Stimulated activated memory B cell treated with anti-CD40 and anti-IgM and Interleukin-4, amounts not matched to agents 10 μg/mL and 1 μg/mL and 100 μg/mL, for 72 hours (primary cell): Measurements from ENCODE around the gene C2CD4C.
"Not testable (repeated sequence)": the region's sequence is repeated elsewhere in the genome, so short reads cannot be mapped to it uniquely, and the experiment has no call there.

Source experiments
- ATAC-seq: fragments of 150-1000 bp; cut with Tn5 transposase; 2 replicates; pipeline ENCODE4 v1.10.0; 2021
- H3K27ac Mint-ChIP-seq: one replicate; pipeline ENCODE4 v1.8.0; 2022; ENCODE audit warnings: mild to moderate bottlenecking, mixed read lengths
- H3K27me3 Mint-ChIP-seq: one replicate; pipeline ENCODE4 v1.8.0; 2022; ENCODE audit warnings: mixed read lengths
- H3K36me3 Mint-ChIP-seq: one replicate; pipeline ENCODE4 v1.8.0; 2022; ENCODE audit warnings: mixed read lengths
- H3K4me1 Mint-ChIP-seq: one replicate; pipeline ENCODE4 v1.8.0; 2022; ENCODE audit warnings: mixed read lengths
- H3K4me3 Mint-ChIP-seq: one replicate; pipeline ENCODE4 v1.8.0; 2022; ENCODE audit warnings: mild to moderate bottlenecking, moderate library complexity, mixed read lengths
- H3K9me3 Mint-ChIP-seq: one replicate; pipeline ENCODE4 v1.8.0; 2022; ENCODE audit warnings: mixed read lengths

Gene C2CD4C

GRCh38 chr19:443005-443404, 34.1 kb upstream of the C2CD4C start:
- H3K4me3 Mint-ChIP-seq, result no peak overlapping the region
- peaks cover 31% of the 10 kb centered on the region for H3K27me3 Mint-ChIP-seq
- ATAC-seq, result no peak
- H3K27ac Mint-ChIP-seq, result no peak overlapping the region
- peaks cover 6% of the 10 kb centered on the region for H3K36me3 Mint-ChIP-seq
- no peaks in the 10 kb centered on the region for H3K4me1 Mint-ChIP-seq
- peaks cover 17% of the 10 kb centered on the region for H3K9me3 Mint-ChIP-seq

DNA sequence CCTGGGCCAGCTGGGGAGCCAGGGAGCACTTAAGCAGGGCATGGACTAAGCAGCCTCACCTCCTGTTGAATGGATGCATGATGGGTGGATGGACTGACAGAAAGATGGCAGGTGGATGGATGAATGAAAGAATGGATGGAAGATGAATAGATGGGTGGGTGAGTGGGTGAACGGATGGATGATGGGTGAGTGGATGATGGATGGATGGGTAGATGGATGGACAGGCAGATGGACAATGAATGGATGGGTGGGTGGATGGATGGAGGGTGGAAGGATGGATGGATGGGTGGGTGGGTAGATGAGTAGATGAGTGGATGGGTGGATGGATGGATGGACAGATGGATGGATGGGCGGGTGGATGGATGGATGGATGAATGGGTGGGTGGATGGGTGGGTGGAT, 33.1 kb upstream of the C2CD4C start:
- peaks cover 40% of the 10 kb centered on the region for H3K27me3 Mint-ChIP-seq
- peaks cover 5% of the 10 kb centered on the region for H3K4me1 Mint-ChIP-seq
- peaks cover 6% of the 10 kb centered on the region for H3K36me3 Mint-ChIP-seq
- peaks cover 17% of the 10 kb centered on the region for H3K9me3 Mint-ChIP-seq
- no peak overlapping the region for H3K27ac Mint-ChIP-seq
- no peak overlapping the region for H3K4me3 Mint-ChIP-seq
- ATAC-seq, result no peak

DNA sequence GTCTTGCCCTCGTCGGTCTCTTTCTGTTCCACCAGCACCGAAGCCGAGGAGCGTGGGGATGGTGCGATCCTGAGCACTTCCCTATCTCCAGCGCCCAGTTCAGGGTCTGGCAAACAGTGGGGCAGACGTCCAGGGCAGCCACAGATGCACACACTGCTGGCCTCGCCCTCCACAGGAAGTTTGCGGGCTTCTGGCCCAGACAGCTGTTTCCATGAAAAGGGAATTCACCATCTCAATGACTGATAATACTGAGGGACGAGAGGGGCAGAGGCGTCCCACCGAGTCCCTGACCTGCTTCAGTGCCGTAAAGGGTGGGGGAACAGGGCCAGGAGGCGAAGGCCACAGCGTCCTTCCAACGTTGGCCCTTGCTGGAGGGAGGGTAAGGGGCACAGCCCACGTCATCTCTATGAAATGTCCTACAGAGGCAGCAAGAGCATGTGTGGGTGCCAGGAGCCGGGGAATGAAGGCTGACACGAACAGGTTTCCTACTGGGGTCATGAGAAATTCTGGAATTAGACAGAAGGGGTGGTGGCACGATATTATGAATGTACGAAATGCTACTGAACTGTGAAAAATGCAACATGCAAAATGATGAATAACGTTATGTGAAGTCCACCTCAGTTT, 32.4 kb upstream of the C2CD4C start:
- Mint-ChIP-seq H3K36me3 (peaks cover 6% of the 10 kb centered on the region), H3K4me3 (no peak overlapping the region), H3K27me3 (peaks cover 42% of the 10 kb centered on the region), H3K27ac (no peak overlapping the region), H3K4me1 (peaks cover 7% of the 10 kb centered on the region), H3K9me3 (peaks cover 17% of the 10 kb centered on the region)
- ATAC-seq, result no peak

DNA sequence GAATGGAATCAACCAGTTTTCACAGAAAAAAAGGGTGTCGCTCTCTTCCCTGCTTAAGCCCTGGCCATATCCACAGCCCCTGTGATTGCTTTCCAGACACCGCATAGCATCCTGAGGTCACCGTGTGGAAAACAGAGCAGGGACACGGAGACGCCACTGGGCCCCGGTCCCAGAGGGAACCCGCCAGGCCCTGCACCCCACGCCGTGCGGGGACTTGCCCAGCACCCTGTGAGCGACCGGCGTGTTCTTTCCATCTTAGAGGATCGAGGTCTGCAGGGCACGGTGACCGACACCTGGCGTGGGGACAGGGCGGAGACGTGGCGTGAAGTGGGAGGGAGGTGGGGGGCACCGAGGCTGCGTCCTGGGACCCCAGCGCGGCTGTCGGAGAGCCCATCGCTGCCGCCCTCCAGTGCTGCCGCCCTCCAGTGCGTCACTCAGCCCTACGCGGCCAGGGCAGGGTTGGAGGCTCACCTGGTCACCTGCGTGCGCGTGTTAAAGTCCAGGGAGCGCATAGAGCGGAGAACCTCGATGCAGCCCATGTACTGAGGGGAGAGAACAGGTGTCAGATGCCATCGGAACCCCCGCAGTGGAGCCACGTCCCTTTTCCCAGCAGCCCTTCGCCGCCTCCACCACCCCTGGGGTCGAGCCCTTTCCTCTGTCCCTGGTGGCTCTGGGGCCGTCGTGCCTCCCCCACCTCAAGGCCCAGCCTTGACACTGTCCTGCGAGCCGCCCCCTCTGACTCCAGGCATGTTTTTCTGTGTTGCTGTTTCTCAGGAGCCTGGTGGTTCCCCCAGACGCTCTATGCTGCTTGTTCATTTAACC, 31.7 kb upstream of the C2CD4C start:
- ATAC-seq, result no peak
- Mint-ChIP-seq H3K9me3 (peaks cover 17% of the 10 kb centered on the region), H3K27me3 (peaks cover 42% of the 10 kb centered on the region), H3K4me1 (peaks cover 7% of the 10 kb centered on the region), H3K27ac (no peak overlapping the region), H3K4me3 (no peak overlapping the region), H3K36me3 (peaks cover 6% of the 10 kb centered on the region)

- peaks cover 42% of the 10 kb centered on the region for H3K27me3 Mint-ChIP-seq
These were observed 30.4 kb upstream of the C2CD4C start for GRCh38 chr19:439167-439900.

GRCh38 chr19:438416-438958, 29.5 kb upstream of the C2CD4C start:
- Mint-ChIP-seq H3K27ac (no peak overlapping the region), H3K4me3 (no peak overlapping the region), H3K9me3 (peaks cover 12% of the 10 kb centered on the region), H3K36me3 (peaks cover 6% of the 10 kb centered on the region), H3K4me1 (peaks cover 7% of the 10 kb centered on the region), H3K27me3 (peaks cover 42% of the 10 kb centered on the region)
- ATAC-seq, result no peak

More at GRCh38 chr19:439167-439900, 30.4 kb upstream of the C2CD4C start:
- Mint-ChIP-seq H3K4me1 (peaks cover 7% of the 10 kb centered on the region), H3K27ac (no peak overlapping the region), H3K9me3 (peaks cover 17% of the 10 kb centered on the region), H3K4me3 (no peak overlapping the region), H3K36me3 (peaks cover 6% of the 10 kb centered on the region)
- no peak for ATAC-seq

GRCh38 chr19:437041-437440, 28.1 kb upstream of the C2CD4C start:
- no peak overlapping the region for H3K27ac Mint-ChIP-seq
- peaks cover 3% of the 10 kb centered on the region for H3K9me3 Mint-ChIP-seq
- no peak overlapping the region for H3K4me3 Mint-ChIP-seq
- H3K4me1 Mint-ChIP-seq, result peaks cover 7% of the 10 kb centered on the region
- peaks cover 38% of the 10 kb centered on the region for H3K27me3 Mint-ChIP-seq
- ATAC-seq, result no peak
- H3K36me3 Mint-ChIP-seq, result peaks cover 3% of the 10 kb centered on the region

DNA sequence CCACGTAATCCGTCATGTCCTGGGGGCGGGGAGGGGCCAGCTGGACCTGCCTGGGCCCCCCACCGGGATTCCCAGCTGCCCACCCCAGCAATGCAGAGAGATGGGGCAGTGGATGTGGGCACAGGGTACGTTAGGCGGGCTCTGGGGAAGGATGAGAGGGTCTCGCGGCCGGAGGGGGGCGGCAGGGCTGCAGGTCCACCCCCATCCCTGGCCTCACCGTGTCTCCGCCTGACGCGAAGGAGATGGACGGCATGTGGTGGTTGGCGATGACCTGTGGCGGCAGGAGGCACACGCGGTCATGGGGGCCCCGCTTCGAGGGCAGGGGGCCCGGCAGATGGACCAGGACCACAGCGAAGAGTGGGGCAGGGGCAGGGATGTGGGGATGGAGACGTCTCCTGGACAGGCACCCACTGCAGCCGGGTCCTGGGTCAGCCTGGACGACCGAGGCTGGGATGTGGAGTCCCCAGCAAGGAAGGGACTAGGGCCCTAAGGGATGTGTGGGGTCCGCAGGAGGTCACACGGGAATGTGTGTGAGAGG, 27.5 kb upstream of the C2CD4C start:
- H3K36me3 Mint-ChIP-seq, result no peaks in the 10 kb centered on the region
- H3K27me3 Mint-ChIP-seq, result peaks cover 32% of the 10 kb centered on the region
- H3K4me3 Mint-ChIP-seq, result no peak overlapping the region
- H3K4me1 Mint-ChIP-seq, result peaks cover 7% of the 10 kb centered on the region
- H3K27ac Mint-ChIP-seq, result no peak overlapping the region
- ATAC-seq, result no peak
- H3K9me3 Mint-ChIP-seq, result no peaks in the 10 kb centered on the region

DNA sequence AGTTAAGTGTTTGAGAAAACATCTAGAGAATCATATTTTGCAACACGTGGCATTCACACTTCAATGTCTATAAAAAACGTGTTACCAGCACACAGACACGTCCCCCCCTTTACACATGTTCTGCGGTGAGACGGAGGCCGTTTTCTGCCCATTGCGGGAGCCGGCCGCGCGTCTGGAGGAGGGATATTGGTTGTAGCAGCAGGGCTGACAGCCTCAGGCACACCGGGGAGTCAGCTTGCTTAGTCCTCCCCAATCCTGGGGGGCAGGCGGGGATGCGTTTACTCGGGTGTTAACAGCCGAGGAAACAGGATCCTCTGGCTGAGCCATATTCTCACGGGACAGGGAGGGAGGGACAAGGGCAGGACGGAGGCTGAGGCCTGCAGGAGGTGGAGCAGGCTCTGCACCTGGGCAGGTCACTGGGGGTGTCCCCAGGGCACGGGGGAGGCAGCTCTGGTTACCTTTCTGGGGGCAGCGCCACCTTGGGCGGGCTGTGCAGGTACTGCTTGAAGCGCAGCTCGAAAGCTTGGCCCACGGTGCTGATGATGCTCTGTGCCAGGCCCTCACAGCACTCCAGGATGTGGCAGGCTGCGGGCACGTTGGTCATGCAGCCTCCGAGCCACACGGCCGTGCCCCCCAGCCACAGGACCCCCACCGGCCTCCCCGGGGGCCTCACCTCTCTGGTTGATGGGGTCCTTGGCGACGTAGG, 26.9 kb upstream of the C2CD4C start:
- no peak for ATAC-seq
- Mint-ChIP-seq H3K27me3 (peaks cover 26% of the 10 kb centered on the region), H3K4me1 (peaks cover 7% of the 10 kb centered on the region), H3K36me3 (no peaks in the 10 kb centered on the region), H3K4me3 (no peak overlapping the region), H3K27ac (no peak overlapping the region), H3K9me3 (peaks cover 3% of the 10 kb centered on the region)

- H3K4me3 Mint-ChIP-seq, result no peak overlapping the region
- no peaks in the 10 kb centered on the region for H3K36me3 Mint-ChIP-seq
- H3K27ac Mint-ChIP-seq, result no peak overlapping the region
- H3K9me3 Mint-ChIP-seq, result peaks cover 4% of the 10 kb centered on the region
- peaks cover 7% of the 10 kb centered on the region for H3K4me1 Mint-ChIP-seq
- peaks cover 19% of the 10 kb centered on the region for H3K27me3 Mint-ChIP-seq
- ATAC-seq, result no peak
These were observed 26.2 kb upstream of the C2CD4C start for GRCh38 chr19:435056-435706.

- H3K36me3 Mint-ChIP-seq, result no peaks in the 10 kb centered on the region
- ATAC-seq, result no peak
- no peak overlapping the region for H3K27ac Mint-ChIP-seq
- peaks cover 13% of the 10 kb centered on the region for H3K27me3 Mint-ChIP-seq
- H3K4me1 Mint-ChIP-seq, result peaks cover 7% of the 10 kb centered on the region
- H3K4me3 Mint-ChIP-seq, result no peak overlapping the region
- H3K9me3 Mint-ChIP-seq, result peaks cover 4% of the 10 kb centered on the region
These were observed 25.4 kb upstream of the C2CD4C start for GRCh38 chr19:434152-434960.

- no peaks in the 10 kb centered on the region for H3K4me1 Mint-ChIP-seq
- no peak for ATAC-seq
- peaks cover 4% of the 10 kb centered on the region for H3K9me3 Mint-ChIP-seq
- H3K27me3 Mint-ChIP-seq, result no peaks in the 10 kb centered on the region
- no peak overlapping the region for H3K27ac Mint-ChIP-seq
- H3K4me3 Mint-ChIP-seq, result no peak overlapping the region
- H3K36me3 Mint-ChIP-seq, result no peaks in the 10 kb centered on the region
These were observed 21.8 kb upstream of the C2CD4C start for GRCh38 chr19:430701-431100.

DNA sequence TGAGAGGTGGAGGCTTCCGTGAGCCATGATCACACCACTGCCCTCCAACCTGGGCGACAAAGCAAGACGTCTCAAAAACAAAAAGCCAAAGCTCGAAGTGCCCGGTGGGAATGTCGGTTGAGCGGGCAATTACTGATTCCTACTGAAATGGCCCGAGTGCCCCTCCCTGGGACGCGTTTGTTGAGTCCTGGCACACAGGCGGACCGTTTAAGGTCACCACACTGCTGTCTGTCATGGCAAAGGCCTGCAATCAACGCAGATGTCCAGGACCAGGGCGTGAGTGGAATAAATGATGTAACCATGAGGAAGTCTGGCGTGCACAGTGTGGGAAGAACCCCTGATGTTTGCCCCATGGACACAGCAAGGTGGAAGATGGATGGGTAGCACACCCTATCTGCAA, 19.2 kb upstream of the C2CD4C start:
- no peaks in the 10 kb centered on the region for H3K36me3 Mint-ChIP-seq
- no peaks in the 10 kb centered on the region for H3K4me1 Mint-ChIP-seq
- no peaks in the 10 kb centered on the region for H3K27me3 Mint-ChIP-seq
- H3K9me3 Mint-ChIP-seq, result peaks cover 4% of the 10 kb centered on the region
- no peak overlapping the region for H3K4me3 Mint-ChIP-seq
- H3K27ac Mint-ChIP-seq, result no peak overlapping the region
- ATAC-seq, result no peak

GRCh38 chr19:427675-428074, 18.7 kb upstream of the C2CD4C start:
- not testable (repeated sequence) for H3K27me3 Mint-ChIP-seq, H3K4me3 Mint-ChIP-seq, H3K27ac Mint-ChIP-seq, H3K4me1 Mint-ChIP-seq, H3K9me3 Mint-ChIP-seq, ATAC-seq, H3K36me3 Mint-ChIP-seq
